HG02852 (cell line): ENCODE data around the gene MOB2.

Experiments used
- ATAC-seq: cut with Tn5 transposase; IDR thresholded peaks from one replicate; pipeline ENCODE4 v1.9.1; 2021; ENCODE audit warnings: mild to moderate bottlenecking, moderate library complexity; ENCODE audit not compliant: unreplicated experiment

MOB2 gene

GRCh38 chr11:1504581-1505290, 18.2 kb upstream of the MOB2 start:
- ATAC-seq: no peak

DNA sequence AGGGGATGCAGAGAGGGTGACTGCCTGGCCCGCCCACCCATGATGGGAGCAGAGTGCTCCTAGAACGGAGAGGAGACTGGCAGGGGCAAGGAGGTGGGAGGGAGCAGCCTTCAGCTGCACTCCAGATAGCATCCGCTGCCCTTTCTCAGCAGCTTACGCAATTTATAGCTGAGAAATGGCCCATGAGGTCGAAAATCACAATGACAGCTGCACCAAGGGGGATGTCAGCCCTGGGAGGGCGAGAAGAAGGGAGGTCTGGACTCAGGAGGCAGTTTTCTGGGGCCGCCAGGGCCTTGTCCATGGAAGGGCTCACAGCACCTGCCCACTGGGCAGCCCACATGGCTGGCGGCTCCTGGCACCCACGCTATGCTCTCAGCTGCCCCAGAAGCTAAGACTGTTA, 17.6 kb upstream of the MOB2 start:
- ATAC-seq: no peak

GRCh38 chr11:1503708-1504104, 17.1 kb upstream of the MOB2 start:
- ATAC-seq: no peak

DNA sequence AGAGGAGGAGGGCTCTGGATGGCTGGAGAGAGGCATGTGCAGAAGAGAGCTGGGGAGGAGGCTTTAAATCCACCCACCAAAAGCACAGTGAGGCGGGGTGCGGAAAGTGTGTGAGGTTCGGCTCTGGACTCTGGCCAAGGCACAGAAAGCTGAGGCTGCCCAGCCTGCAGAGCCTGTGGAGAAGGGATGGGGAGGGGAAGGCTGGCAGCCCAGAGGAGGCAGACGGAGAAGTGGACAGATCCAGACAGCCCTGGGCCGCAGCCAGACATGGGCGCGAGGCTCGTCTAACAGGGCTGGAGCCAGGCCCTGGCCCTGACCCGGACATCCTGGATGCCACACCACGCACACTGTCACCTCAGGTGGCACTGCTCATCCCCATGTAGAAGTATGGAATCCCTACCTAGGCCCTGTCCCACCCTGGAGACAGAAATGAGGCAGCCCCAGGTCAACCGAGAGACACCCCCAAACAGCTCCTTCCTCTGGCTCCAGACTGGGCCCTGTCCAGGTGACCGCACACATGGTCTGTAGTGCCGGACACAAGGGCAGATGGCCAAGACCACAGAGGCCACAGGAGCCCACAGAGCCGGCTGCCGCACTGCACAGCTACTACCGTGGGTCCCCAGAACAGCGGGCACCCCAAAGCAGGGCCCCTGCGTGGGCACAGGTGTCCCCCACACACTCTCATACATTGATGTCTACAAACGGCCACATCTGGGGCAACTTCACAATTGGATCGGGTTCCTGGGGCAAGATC, 16.6 kb upstream of the MOB2 start:
- ATAC-seq: no peak

GRCh38 chr11:1502168-1502953, 15.8 kb upstream of the MOB2 start:
- ATAC-seq: no peak

DNA sequence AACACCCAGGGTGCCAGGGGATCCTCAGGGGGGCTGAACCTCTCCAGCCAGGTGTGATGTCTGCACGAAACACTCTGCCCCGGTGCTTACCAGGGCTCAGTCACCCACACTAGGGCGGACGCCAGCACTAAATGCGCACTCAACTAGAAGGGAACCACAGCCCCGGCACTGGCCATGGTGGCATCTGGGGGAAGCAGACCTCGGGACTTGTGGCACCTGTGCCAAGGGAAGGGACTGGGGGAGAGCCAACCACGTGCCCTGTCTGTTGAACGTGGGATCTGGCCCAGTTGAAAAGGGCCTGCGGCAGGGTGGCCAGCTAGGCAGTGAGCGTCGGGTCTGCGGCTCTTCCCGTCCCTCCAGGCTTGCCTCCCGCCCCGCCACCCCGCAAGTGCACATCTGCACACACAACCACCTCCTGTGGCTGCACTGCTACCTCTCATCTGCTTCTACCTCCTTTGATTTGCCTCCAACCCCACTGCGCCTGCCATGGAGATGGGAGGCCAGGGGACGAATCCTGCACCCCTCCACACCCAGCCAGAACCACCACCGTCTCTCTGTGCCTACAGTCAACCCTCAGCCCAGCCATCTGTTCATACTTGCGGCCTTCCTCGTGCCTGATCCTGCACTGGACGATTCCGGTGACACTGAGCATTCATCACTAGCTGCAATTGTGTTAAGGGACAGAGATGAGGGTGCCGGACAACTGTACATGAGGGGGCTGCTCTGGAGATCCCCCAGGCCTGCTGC, 15.0 kb upstream of the MOB2 start:
- no peak for ATAC-seq

DNA sequence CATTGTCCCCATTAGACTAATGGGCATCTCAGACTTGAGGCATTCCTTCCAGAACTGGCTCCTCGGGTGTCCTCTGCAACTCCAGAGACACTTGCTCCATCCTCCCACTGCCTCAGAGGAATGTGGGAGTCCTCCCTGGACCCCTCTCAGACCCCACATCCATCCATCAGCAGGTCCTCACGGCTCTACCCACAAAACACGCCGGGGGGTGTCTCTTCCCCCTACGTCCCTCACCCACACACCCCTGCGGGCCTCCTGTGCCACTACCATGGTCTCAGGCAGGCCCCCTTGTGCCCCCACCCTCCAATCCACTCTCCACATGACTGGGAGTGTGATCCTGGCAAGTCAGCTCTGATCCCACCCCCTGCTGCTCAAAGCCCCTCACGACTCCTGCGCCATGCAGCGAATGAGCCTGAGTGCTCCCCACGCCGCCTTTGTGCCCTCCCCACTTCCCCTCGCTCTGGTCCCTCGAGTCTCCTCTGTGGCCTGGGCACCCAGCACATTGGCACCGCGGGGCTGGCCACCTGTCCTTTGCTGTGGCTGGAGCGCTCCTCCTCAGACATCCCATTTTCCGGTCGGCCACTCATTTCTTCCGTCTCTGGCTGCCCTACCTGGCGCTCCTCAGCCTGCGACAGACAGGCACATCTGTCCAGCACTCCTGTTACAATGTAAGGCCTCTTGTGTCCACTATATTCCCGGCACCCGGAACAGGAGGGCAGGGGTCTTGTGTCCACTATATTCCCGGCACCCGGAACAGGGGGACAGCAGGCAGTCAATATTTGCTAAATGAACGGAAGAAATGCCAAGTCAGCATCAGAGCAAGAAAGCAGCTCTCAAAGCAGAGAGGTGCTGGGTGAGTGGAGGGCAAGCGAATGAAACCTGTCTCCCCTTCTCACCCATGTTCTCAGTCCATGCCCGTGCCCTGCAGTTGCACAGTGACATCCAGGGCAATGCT, 14.2 kb upstream of the MOB2 start:
- no peak for ATAC-seq

DNA sequence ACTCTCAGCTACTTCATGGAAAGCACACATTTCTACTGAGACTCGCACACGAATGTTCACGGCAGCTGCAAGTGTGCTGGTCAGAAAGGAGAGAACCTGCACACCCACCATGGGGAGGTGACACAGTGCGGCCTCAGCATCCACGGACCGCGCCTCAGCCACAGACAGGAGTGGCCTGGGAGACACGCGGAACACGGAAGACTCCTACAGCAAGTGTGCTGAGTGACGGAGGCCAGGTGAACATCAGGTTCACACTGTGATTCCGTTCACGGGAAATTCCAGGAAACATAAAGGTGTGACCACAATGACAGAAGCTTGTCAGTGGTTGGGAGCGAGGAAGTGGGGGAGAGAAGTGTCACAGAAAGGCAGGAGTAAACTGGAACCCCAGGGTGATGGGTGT, 13.3 kb upstream of the MOB2 start:
- ATAC-seq: no peak

GRCh38 chr11:1499261-1499890, 12.8 kb upstream of the MOB2 start:
- no peak for ATAC-seq

DNA sequence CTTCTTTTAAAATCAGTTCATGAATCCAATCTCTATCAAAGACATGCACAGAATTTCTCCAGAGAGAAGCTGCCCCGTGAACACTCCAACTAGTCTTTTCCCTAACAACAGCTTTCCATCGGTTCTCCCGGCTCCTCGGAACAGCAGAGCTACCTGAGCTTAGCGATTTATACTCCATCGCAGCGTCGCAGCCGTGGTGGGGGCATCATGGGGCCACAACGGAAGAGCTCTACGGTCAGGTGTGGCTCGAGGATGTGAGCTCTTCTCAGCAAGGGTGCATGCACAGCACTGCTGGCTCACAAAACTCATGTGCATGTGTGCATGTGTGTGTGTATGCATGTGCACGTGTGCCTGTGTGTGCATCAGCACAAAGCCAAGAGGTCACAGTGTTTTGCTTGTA, 11.7 kb upstream of the MOB2 start:
- no peak for ATAC-seq

DNA sequence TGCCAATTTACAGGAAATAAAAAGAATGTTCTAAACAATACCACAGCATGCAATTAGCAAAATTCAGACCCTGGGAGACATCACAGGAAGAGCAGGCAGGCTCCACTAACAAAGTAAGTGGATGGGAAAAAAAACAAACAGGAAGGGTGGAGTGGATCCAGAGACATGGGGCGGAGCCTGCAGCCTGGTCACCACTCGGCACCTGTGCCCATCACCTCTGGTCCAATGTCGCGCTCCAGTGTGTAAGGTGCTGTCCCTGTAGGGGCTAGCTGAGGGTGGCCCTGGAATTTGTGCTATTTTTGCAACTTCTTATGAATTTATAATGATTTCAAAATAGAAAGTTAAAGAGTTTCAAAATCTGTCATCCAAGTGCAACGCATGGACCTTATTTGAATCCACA, 11.0 kb upstream of the MOB2 start:
- ATAC-seq: no peak

DNA sequence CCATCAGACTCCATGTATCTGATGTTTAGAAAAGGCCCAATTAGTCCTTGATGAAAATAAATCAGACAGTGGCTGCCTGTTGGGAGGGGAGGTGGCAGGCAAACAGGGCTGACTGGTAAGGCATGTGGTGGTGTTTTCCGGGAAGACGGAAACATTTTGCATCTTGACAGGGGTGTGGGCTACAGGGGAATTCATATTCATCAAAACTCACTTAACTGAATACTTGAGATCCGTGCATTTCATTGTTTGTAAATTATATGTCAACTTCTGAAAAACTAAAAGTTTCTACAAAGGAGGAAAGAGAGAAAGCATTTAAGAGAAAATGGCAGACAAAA, 10.1 kb upstream of the MOB2 start:
- ATAC-seq: no peak

DNA sequence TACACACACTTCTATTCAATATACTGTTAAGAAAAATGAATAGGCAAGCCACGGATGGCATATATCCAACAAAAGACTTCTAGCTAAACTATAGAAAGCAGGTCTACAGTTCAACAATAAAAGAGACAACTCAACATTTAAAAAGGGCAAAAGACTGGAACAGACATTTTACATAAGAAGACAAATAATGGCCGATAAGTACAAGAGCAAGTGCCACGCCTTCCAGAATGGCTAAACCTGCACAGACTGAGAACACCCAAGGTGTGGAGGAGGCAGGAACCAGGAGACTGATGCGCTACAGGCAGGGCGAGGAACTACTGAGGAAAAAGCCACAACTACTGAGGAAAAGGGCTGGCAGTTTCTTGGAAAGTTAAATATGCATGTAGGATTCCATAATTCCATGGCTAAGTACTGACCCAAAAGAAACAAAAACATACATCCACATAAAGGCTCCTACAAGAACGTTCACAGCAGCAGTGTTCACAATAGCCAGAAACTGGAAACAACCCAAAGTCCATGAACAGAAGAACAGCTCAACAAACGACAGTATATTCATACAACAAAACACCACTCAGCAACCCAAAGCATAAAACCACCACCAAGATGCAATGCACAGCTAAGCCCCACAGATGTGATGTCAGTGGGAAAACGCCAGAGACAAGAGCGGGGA, 9.6 kb upstream of the MOB2 start:
- no peak for ATAC-seq

- ATAC-seq: no peak
These were observed 8.1 kb upstream of the MOB2 start for GRCh38 chr11:1494650-1495049.

GRCh38 chr11:1493650-1494244, 7.2 kb upstream of the MOB2 start:
- no peak for ATAC-seq

GRCh38 chr11:1491379-1491778, 4.8 kb upstream of the MOB2 start:
- ATAC-seq: no peak

DNA sequence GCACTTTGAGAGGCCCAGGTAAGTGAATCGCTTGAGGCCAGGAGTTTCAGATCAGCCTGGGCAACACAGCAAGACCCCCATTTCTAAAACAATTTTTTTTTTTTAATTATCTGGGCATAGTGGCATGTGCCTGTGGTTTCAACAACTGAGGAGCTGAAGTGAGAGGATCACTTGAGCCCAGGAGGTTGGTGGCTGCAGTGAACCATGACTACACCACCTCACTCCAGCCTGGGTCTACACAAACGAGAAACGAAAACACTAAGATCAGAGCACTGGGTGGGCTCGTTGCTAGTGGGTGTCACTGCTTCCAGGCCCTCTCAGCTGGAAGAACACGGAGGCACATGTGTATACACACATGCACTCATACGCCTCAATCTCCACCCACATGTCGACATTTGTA, 4.1 kb upstream of the MOB2 start:
- no peak for ATAC-seq

GRCh38 chr11:1488575-1489180, 2.1 kb upstream of the MOB2 start:
- ATAC-seq: no peak
